Activated CD4-positive, alpha-beta memory T cell treated with anti-CD3 and anti-CD28 coated beads for 36 hours (primary cell): ENCODE measurements around the gene EIF4EBP3. TPM values are rescaled to one million over a fixed set of nuclear protein-coding genes. Genes with fewer than 3 reads are reported as not detected.

ENCODE experiments used
- CTCF ChIA-PET: fragments of 350-600 bp; sonication (Branson Sonifier 250); formaldehyde crosslinking; loops from one replicate; lab custom pipeline; 2021; ENCODE audit warnings: antibody characterized with exemption, inconsistent platforms; lab: Charles Lee
- POLR2A ChIA-PET: fragments of 350-600 bp; sonication (Branson Sonifier 250); formaldehyde crosslinking; loops from one replicate; lab custom pipeline; 2021; ENCODE audit warnings: antibody characterized with exemption; lab: Charles Lee
- DNase-seq: peaks from one replicate; pipeline ENCODE4 v3.0.0-alpha.2; 2020
- H3K27ac Mint-ChIP-seq: one replicate; pipeline ENCODE4 v1.8.0; 2021; ENCODE audit warnings: mixed read lengths
- H3K27me3 Mint-ChIP-seq: one replicate; pipeline ENCODE4 v1.8.0; 2021; ENCODE audit warnings: mixed read lengths
- H3K36me3 Mint-ChIP-seq: one replicate; pipeline ENCODE4 v1.8.0; 2021; ENCODE audit warnings: mixed read lengths
- H3K4me1 Mint-ChIP-seq: one replicate; pipeline ENCODE4 v1.8.0; 2021; ENCODE audit warnings: low read depth, mixed read lengths
- H3K4me3 Mint-ChIP-seq: one replicate; pipeline ENCODE4 v1.8.0; 2021; ENCODE audit warnings: mild to moderate bottlenecking, mixed read lengths
- H3K9me3 Mint-ChIP-seq: one replicate; pipeline ENCODE4 v1.8.0; 2021; ENCODE audit warnings: mixed read lengths
- intact Hi-C: fragments of 100-400 bp; cut with micrococcal nuclease; formaldehyde crosslinking; loops from one replicate; pipeline ENCODE4 v1.15.1; 2023
- total RNA-seq, 2 experiments: library from RNA; stranded (reverse); gene quantifications; one replicate each; pipeline ENCODE4 v1.2.3, GENCODE V29; 2021

Gene EIF4EBP3
- total RNA-seq, result 10 to 100 TPM; 15.7 to 16.6 TPM

DNA sequence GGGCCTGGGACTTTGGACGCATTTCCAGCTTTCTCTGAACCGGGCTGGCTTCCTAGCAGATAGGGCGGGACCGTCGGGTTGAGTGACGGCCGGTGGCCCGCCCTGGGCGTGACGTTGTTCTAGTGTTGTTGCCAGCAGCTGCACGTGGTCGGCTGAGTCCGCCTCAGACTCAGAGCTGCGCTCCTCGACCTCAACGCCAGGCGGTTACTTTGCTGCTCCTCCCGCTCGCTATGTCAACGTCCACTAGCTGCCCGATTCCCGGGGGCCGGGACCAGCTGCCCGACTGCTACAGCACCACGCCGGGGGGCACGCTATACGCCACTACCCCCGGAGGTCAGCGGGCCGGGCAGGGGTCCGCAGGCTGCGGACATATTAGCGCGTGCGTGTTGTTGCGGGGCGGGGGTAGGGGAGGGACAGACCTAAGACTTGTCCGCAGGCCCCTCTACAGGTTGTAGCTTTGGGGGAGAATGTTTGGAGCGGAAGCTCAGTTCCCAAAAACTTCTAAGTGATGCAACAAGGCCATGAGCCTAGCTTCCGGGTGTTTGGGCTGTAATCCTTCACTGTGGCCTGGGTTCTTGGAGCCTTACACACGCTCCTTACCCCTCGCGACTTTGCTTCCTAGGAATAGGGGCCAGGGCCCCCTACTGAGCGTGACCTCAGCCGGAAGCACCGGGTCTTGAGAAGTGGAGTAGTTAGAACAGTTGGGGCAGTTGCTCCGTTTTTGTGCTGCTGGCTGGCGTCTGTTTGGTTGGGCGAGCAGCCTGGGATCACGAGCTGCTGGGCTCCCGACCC lies at the start of gene EIF4EBP3:
EIF4EBP3 (plus strand) TSS at position 155 of the 792 bp plus-strand sequence; CDS start at position 231, 76 bp downstream.
- intact Hi-C loops, result loop anchor here (1.0 kb wide), 3 partner anchors 9 to 17 kb away; partner anchors contain the start of genes APBB3 and SLC35A4
- H3K4me1 Mint-ChIP-seq, result peaks cover 44% of the 10 kb centered on the region
- H3K27ac Mint-ChIP-seq, result peak within 1 kb of the TSS; percentile 90
- ChIA-PET POLR2A (interaction anchor here (0.5 to 3.3 kb wide), 11 partner anchors 8 to 146 kb away, joined by 3 to 15 read pairs (median 6); partner anchors contain the start of genes ANKHD1, APBB3, IK and NDUFA2), CTCF (interaction anchor here (0.9 to 3.6 kb wide), 17 partner anchors 8 to 189 kb away, joined by 3 to 24 read pairs (median 5); partner anchors contain the start of genes ANKHD1, APBB3, CD14 and IK)
- peak; percentile 91 for DNase-seq
- no peaks in the 10 kb centered on the region for H3K9me3 Mint-ChIP-seq
- H3K27me3 Mint-ChIP-seq, result no peaks in the 10 kb centered on the region
- H3K4me3 Mint-ChIP-seq, result peak within 1 kb of the TSS; percentile 76
- peaks cover 32% of the 10 kb centered on the region for H3K36me3 Mint-ChIP-seq

DNA sequence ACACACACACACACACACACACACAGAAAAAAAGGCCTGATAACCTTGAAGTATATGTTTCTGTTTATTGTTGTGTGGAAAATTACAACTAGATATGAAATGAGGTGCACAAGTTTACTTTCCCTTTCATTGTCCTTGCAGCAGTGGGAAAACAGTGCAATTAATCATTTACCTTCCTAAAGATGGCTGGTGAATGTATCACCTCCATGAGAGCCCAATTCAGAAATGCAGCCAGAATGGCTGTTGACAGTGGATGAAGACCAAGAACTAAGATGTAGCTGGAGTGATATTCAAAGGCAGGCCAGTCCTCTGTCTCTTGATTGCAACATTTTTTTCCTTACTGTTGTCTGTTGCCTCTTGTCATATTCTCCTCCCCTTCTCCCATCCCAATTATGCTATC lies 49.6 kb upstream of the EIF4EBP3 start:
- Mint-ChIP-seq H3K36me3 (peaks cover 22% of the 10 kb centered on the region), H3K4me1 (peaks cover 19% of the 10 kb centered on the region), H3K27me3 (no peaks in the 10 kb centered on the region), H3K27ac (no peak overlapping the region), H3K9me3 (no peaks in the 10 kb centered on the region), H3K4me3 (no peak overlapping the region)
- POLR2A ChIA-PET, result interaction anchor here (0.5 kb wide), 1 partner anchor 25 kb away, joined by 4 read pairs; no protein-coding TSS in a partner anchor
- CTCF ChIA-PET, result no interaction called here
- no peak for DNase-seq
- intact Hi-C loops, result no loop called here

DNA sequence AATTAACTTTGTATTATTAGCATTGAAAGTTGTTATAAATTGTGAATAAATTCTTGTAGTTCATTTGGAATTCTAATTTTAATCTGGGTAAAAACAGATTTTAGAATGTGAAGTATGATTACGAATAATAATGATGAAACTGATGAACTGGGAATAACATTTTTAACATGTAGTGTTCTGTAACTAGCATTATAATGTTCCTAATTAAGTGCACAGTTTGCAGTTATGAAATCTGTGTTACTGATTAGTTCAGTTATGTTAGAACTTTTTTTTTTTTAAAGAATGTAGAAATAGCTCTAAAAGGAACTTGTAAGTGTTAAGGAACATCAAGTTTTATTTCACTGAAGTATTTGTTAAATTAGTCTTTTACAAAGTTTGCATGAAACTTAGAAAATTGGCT lies 48.9 kb upstream of the EIF4EBP3 start:
- Mint-ChIP-seq H3K4me3 (no peak overlapping the region), H3K9me3 (no peaks in the 10 kb centered on the region), H3K27me3 (no peaks in the 10 kb centered on the region), H3K27ac (no peak overlapping the region), H3K36me3 (peaks cover 20% of the 10 kb centered on the region), H3K4me1 (peaks cover 18% of the 10 kb centered on the region)
- ChIA-PET CTCF (no interaction called here), POLR2A (interaction anchor here (0.5 kb wide), 1 partner anchor 25 kb away, joined by 4 read pairs; no protein-coding TSS in a partner anchor)
- DNase-seq, result no peak
- intact Hi-C loops, result no loop called here

DNA sequence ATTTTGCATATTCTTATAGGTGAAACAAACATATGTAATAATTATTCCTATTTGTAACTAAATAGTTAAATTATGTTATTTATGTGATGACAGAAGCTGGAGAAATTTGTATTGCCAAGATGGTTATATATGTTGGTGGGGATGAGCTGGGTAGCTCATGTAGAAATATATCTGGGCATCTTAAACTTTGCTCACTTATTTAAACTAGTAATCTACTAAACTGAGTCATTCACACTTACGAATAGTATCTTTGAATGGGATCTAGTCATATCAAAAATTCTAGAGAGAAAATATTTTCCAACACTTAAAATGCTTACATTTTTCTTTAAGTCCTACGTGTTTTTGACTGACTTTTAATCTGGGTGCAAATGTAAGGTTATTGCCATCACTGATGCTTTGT lies 44.6 kb upstream of the EIF4EBP3 start:
- Mint-ChIP-seq H3K36me3 (peaks cover 14% of the 10 kb centered on the region), H3K9me3 (no peaks in the 10 kb centered on the region), H3K27me3 (no peaks in the 10 kb centered on the region), H3K4me1 (peaks cover 6% of the 10 kb centered on the region), H3K4me3 (no peak overlapping the region), H3K27ac (no peak overlapping the region)
- no peak for DNase-seq
- CTCF ChIA-PET, result interaction anchor here (0.7 kb wide), 1 partner anchor 177 kb away, joined by 3 read pairs; no protein-coding TSS in a partner anchor
- POLR2A ChIA-PET, result no interaction called here
- intact Hi-C loops, result no loop called here

DNA sequence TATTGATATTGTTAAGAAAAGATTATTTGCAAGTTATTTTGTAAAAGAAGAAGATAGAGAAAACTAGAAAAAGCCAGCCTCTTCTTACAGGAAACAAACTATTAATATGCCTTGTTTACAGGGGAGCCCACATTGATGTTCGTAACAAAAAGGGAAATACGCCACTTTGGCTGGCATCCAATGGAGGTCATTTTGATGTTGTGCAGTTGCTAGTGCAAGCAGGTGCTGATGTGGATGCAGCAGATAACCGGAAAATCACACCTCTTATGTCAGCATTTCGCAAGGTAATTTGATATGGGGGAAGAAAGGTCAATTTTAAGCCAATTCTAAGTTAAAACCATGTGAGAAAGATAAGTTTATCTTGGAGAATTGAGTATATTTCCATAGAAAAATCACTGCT lies 37.6 kb upstream of the EIF4EBP3 start:
- Mint-ChIP-seq H3K27me3 (no peaks in the 10 kb centered on the region), H3K36me3 (peaks cover 44% of the 10 kb centered on the region), H3K4me3 (no peak overlapping the region), H3K4me1 (no peaks in the 10 kb centered on the region), H3K9me3 (no peaks in the 10 kb centered on the region), H3K27ac (no peak overlapping the region)
- intact Hi-C loops, result no loop called here
- DNase-seq, result no peak
- POLR2A ChIA-PET, result no interaction called here
- CTCF ChIA-PET, result no interaction called here

DNA sequence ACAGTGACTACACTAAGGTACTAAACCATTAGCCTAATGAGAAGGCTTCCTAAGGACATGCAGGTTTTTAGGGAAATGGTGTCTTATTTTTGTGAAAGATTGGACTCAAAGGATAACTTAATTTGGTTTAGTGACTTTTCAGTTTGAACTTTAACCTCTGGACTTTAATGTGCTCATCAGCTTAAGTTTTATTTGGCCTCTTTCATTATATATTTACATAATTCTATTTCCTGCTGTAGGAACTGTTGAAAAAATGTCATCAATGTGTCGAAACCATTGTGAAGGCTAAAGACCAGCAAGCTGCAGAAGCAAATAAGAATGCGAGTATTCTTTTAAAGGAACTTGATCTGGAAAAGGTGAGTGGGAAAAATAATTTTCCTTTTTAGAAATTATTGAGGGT lies 34.3 kb upstream of the EIF4EBP3 start:
- Mint-ChIP-seq H3K4me1 (no peaks in the 10 kb centered on the region), H3K27me3 (no peaks in the 10 kb centered on the region), H3K36me3 (peaks cover 46% of the 10 kb centered on the region), H3K27ac (no peak overlapping the region), H3K9me3 (no peaks in the 10 kb centered on the region), H3K4me3 (no peak overlapping the region)
- intact Hi-C loops, result no loop called here
- CTCF ChIA-PET, result no interaction called here
- DNase-seq, result no peak
- POLR2A ChIA-PET, result no interaction called here

DNA sequence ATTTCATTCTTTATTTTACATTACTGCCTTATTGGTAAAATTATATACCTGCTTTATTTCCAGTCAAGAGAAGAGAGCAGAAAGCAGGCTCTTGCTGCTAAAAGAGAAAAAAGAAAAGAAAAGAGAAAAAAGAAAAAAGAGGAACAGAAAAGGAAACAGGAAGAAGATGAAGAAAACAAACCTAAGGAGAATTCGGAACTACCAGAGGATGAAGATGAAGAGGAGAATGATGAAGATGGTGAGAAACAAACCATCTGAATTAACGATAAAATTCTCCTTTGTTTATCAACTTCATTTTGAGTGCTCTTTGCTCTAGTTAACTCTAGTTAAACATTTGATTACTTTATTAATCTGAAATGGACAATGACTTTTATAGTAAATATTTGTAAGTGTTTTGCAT lies 23.5 kb upstream of the EIF4EBP3 start:
- Mint-ChIP-seq H3K36me3 (peaks cover 26% of the 10 kb centered on the region), H3K27me3 (no peaks in the 10 kb centered on the region), H3K4me1 (no peaks in the 10 kb centered on the region), H3K4me3 (no peak overlapping the region), H3K9me3 (peaks cover 4% of the 10 kb centered on the region), H3K27ac (no peak overlapping the region)
- intact Hi-C loops, result no loop called here
- POLR2A ChIA-PET, result no interaction called here
- CTCF ChIA-PET, result interaction anchor here (1.1 kb wide), 1 partner anchor 11 kb away, joined by 3 read pairs; no protein-coding TSS in a partner anchor
- no peak for DNase-seq

DNA sequence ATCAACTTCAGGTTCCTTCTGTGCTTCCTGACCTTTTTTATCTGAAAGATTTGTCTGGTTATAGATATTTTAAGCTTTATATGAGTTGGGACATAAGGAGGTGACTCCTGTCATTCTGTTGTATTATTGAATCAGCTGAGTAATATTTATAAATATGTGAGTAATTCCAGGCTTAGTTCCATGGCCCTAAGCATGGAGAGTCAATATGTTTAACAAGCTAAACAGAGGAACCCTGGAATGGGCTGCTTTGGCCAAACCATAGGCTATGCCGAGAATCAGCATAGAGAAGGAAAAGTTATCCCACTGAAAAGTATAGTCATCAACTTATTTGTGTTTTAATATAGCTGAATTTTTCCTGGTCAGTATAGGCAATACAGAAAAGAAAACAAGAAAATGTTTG lies 7.2 kb upstream of the EIF4EBP3 start:
- DNase-seq, result no peak
- intact Hi-C loops, result no loop called here
- Mint-ChIP-seq H3K9me3 (no peaks in the 10 kb centered on the region), H3K4me3 (no peak overlapping the region), H3K27me3 (no peaks in the 10 kb centered on the region), H3K4me1 (peaks cover 2% of the 10 kb centered on the region), H3K36me3 (peaks cover 43% of the 10 kb centered on the region), H3K27ac (no peak overlapping the region)
- ChIA-PET POLR2A (no interaction called here), CTCF (no interaction called here)

DNA sequence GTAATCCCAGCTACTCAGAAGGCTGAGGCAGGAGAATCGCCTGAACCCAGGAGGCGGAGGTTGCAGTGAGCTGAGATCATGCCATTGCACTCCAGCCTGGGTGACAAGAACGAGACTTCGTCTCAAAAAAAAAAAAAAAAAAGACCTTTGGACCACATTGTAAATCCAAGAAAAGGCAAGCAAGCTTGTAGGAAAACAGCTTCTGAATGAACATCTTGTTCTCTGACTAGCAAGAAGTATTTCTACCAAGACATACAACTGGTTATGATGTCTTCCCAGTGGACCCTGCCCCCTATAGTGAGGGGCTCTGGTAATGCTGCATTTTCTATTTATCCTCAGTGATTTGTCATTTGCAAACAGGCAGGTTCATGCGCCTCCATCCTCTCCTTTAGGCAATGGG lies 4.5 kb upstream of the EIF4EBP3 start:
- H3K27me3 Mint-ChIP-seq, result no peaks in the 10 kb centered on the region
- ChIA-PET CTCF (no interaction called here), POLR2A (no interaction called here)
- no peaks in the 10 kb centered on the region for H3K9me3 Mint-ChIP-seq
- intact Hi-C loops, result no loop called here
- H3K4me3 Mint-ChIP-seq, result no peak overlapping the region
- DNase-seq, result no peak
- no peak overlapping the region for H3K27ac Mint-ChIP-seq
- H3K4me1 Mint-ChIP-seq, result peaks cover 7% of the 10 kb centered on the region
- peaks cover 31% of the 10 kb centered on the region for H3K36me3 Mint-ChIP-seq

DNA sequence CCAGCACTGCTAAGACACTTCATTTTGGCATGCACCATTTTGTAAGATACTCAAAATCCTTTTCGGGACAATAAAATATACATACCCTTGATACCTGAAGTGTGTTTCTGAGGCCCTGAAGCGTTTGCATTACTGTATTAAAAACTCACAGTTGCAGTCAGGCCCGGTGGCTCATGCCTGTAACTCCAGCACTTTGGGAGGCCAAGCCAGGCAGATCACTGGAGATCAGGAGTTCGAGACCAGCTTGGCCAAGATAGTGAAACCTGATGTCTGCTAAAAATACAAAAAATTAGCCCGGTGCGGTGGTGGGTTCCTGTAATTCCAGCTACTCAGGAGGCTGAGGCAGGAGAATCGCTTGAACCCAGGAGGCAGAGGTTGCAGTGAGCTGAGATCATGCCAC lies 2.5 kb upstream of the EIF4EBP3 start:
- intact Hi-C loops, result no loop called here
- no peaks in the 10 kb centered on the region for H3K9me3 Mint-ChIP-seq
- H3K36me3 Mint-ChIP-seq, result peaks cover 25% of the 10 kb centered on the region
- DNase-seq, result no peak
- H3K4me3 Mint-ChIP-seq, result no peak overlapping the region
- CTCF ChIA-PET, result no interaction called here
- peaks cover 25% of the 10 kb centered on the region for H3K4me1 Mint-ChIP-seq
- H3K27ac Mint-ChIP-seq, result no peak overlapping the region
- POLR2A ChIA-PET, result interaction anchor here (0.6 kb wide), 1 partner anchor 120 kb away, joined by 3 read pairs; no protein-coding TSS in a partner anchor
- H3K27me3 Mint-ChIP-seq, result no peaks in the 10 kb centered on the region

DNA sequence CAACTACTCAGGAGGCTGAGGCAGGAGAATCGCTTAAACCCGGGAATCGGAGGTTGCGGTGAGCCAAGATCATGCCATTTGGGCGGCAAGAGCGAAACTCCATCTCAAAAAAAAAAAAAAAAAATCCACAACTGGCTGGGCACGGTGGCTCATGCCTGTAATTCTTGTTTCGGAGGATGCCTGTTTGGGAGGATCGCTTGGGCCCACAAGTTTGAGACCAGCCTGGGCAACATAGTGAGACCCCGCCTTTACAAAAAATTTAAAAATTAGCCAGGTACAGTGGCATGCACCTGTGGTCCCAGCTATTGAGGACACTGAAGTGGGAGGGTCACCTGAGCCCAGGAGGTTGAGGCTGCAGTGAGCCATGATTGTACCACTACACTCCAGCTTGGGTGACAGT lies 1.9 kb upstream of the EIF4EBP3 start:
- H3K4me1 Mint-ChIP-seq, result peaks cover 27% of the 10 kb centered on the region
- ChIA-PET CTCF (interaction anchor here (1.1 to 1.2 kb wide), 2 partner anchors 10 to 89 kb away, joined by 3 read pairs; no protein-coding TSS in a partner anchor), POLR2A (interaction anchor here (0.6 to 3.3 kb wide), 2 partner anchors 12 to 121 kb away, joined by 3 to 15 read pairs; partner anchors contain the start of gene SRA1)
- no peak overlapping the region for H3K4me3 Mint-ChIP-seq
- no peak overlapping the region for H3K27ac Mint-ChIP-seq
- no peaks in the 10 kb centered on the region for H3K9me3 Mint-ChIP-seq
- intact Hi-C loops, result no loop called here
- no peaks in the 10 kb centered on the region for H3K27me3 Mint-ChIP-seq
- DNase-seq, result no peak
- H3K36me3 Mint-ChIP-seq, result peaks cover 28% of the 10 kb centered on the region

DNA sequence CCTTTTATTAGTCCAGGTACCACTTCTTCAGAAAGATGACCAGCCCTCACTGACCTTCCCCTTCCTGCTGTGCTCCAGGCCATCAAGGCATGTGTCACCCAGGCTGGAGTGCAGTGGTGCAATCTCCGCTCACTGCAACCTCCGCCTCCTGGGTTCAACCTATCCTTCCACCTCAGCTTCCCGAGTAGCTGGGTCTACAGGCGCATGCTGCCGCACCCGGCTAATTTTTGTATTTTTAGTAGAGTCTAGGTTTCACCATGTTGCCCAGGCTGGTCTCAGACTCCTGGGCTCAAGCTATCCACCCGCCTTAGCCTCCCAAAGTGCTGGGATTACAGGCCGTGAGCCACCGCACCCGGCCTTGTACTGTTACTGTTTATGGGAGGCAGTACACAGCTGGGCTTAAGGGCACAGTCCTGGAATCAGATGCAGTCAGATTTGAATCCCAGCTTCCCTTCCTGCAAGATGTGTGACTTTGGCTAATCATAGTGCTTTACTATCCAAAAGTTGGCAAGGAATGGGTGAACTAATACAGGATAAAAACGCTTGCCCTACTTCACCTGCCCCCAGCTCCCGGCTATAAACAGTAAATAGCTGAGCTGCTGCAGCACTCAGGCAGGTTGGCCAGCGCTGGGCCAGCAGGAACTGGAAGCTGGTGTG lies 483 bp upstream of the EIF4EBP3 start:
- no peaks in the 10 kb centered on the region for H3K27me3 Mint-ChIP-seq
- DNase-seq, result no peak
- no peak overlapping the region for H3K27ac Mint-ChIP-seq
- peaks cover 41% of the 10 kb centered on the region for H3K4me1 Mint-ChIP-seq
- H3K36me3 Mint-ChIP-seq, result peaks cover 34% of the 10 kb centered on the region
- peak overlapping the region; percentile 76 for H3K4me3 Mint-ChIP-seq
- POLR2A ChIA-PET, result interaction anchor here (0.5 to 3.3 kb wide), 11 partner anchors 9 to 145 kb away, joined by 3 to 15 read pairs (median 6); partner anchors contain the start of genes ANKHD1, APBB3, IK and NDUFA2
- CTCF ChIA-PET, result interaction anchor here (0.9 to 3.6 kb wide), 15 partner anchors 8 to 173 kb away, joined by 3 to 24 read pairs (median 6); partner anchors contain the start of genes ANKHD1, APBB3, CD14 and IK
- no peaks in the 10 kb centered on the region for H3K9me3 Mint-ChIP-seq
- intact Hi-C loops, result loop anchor here (1.0 kb wide), 3 partner anchors 9 to 17 kb away; partner anchors contain the start of genes APBB3 and SLC35A4
